ENCODE results near the gene FKBP10. TPM values are rescaled to one million over a fixed set of nuclear protein-coding genes. Genes with fewer than 3 reads are reported as not detected.

Gene FKBP10
- total RNA-seq, 1 experiment from 2014 or later, result 30.0 TPM

DNA sequence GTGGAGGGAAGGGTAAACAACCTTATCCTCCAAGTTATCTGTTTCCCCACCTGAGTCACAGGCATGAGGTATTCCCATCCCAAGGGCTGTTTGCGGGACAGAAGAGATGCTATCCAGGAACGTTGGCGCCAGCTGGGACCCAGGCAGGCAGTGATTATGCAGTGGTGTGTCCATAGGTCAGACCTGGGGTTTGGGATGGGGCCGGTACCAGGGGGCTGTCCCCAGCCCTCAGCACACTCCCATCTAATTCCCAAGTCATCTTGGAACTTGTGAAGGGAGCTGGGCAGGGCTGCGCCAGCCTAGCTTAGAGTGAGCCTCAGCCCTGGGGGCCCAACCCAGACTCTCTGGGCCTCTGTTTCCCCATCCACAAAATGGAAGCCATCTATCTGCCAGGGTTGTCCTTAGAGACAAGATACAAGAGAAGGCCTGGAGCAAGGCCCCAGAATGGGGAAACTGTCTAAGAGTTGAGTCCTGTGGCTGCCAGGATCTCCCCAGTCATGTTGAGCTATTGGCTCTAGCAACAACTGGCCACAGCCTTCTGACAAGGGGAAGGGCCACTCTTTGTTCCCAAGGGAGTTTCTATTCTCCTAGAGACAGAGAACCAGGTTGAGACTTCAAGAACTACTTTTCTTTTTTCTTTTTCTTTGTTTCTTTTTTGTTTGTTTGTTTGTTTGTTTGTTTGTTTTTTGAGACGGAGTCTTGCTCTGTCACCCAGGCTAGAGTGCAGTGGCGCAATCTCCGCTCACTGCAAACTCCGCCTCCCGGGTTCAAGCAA is 16.5 kb upstream of the FKBP10 start:
- intact Hi-C loops (cut with micrococcal nuclease; ENCODE audit: unreplicated experiment), result no loop called here
- H3K27ac ChIP-seq (ENCODE audit: low read depth, low read length, poor library complexity, severe bottlenecking), result no peak overlapping the region
- no peaks in the 10 kb centered on the region for H3K9me3 ChIP-seq (ENCODE audit: low read depth, low read length, poor library complexity, severe bottlenecking)
- ChIA-PET POLR2A (ENCODE audit: low non-redundant PET) (no interaction called here), CTCF (no interaction called here)
- DNase-seq (ENCODE audit: low spot score), result no peak
- no TSS peak for BruUV-seq (replicated peaks)
- no peak overlapping the region for H3K4me3 ChIP-seq (ENCODE audit: low read depth, low read length, poor library complexity, severe bottlenecking)
- H3K36me3 ChIP-seq (ENCODE audit: insufficient read depth, low read length, poor library complexity, severe bottlenecking), result no peaks in the 10 kb centered on the region
- no peaks in the 10 kb centered on the region for H3K27me3 ChIP-seq (replicated peaks; ENCODE audit: insufficient read depth, low read depth, low read length, poor library complexity)
- TF ChIP-seq, protein P1, sequence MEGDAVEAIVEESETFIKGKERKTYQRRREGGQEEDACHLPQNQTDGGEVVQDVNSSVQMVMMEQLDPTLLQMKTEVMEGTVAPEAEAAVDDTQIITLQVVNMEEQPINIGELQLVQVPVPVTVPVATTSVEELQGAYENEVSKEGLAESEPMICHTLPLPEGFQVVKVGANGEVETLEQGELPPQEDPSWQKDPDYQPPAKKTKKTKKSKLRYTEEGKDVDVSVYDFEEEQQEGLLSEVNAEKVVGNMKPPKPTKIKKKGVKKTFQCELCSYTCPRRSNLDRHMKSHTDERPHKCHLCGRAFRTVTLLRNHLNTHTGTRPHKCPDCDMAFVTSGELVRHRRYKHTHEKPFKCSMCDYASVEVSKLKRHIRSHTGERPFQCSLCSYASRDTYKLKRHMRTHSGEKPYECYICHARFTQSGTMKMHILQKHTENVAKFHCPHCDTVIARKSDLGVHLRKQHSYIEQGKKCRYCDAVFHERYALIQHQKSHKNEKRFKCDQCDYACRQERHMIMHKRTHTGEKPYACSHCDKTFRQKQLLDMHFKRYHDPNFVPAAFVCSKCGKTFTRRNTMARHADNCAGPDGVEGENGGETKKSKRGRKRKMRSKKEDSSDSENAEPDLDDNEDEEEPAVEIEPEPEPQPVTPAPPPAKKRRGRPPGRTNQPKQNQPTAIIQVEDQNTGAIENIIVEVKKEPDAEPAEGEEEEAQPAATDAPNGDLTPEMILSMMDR (conservative IDR thresholded peaks at IDR 0.05; ENCODE audit: low read depth, low read length), result no peak
- TF ChIP-seq EZH2 (IDR thresholded peaks at IDR 0.05; ENCODE audit: borderline replicate concordance, low read depth, low read length, poor library complexity, severe bottlenecking), result no peak
- H3K4me1 ChIP-seq (ENCODE audit: insufficient read depth, low read length, poor library complexity, severe bottlenecking), result no peaks in the 10 kb centered on the region

- Histone ChIP-seq H3K4me3 (ENCODE audit: low read depth, low read length, poor library complexity, severe bottlenecking) (no peak overlapping the region), H3K36me3 (ENCODE audit: insufficient read depth, low read length, poor library complexity, severe bottlenecking) (no peaks in the 10 kb centered on the region), H3K27me3 (replicated peaks; ENCODE audit: insufficient read depth, low read depth, low read length, poor library complexity) (no peaks in the 10 kb centered on the region), H3K27ac (ENCODE audit: low read depth, low read length, poor library complexity, severe bottlenecking) (no peak overlapping the region), H3K9me3 (ENCODE audit: low read depth, low read length, poor library complexity, severe bottlenecking) (no peaks in the 10 kb centered on the region), H3K4me1 (ENCODE audit: insufficient read depth, low read length, poor library complexity, severe bottlenecking) (no peaks in the 10 kb centered on the region)
- intact Hi-C loops (cut with micrococcal nuclease; ENCODE audit: unreplicated experiment), result no loop called here
- TF ChIP-seq, protein P1 (conservative IDR thresholded peaks at IDR 0.05; ENCODE audit: low read depth, low read length), result no peak
- no peak for TF ChIP-seq EZH2 (IDR thresholded peaks at IDR 0.05; ENCODE audit: borderline replicate concordance, low read depth, low read length, poor library complexity, severe bottlenecking)
- BruUV-seq (replicated peaks), result no TSS peak
- DNase-seq (ENCODE audit: low spot score), result no peak
- ChIA-PET POLR2A (ENCODE audit: low non-redundant PET) (no interaction called here), CTCF (no interaction called here)
These were observed 15.4 kb upstream of the FKBP10 start for GRCh38 chr17:41797377-41797776.

- H3K27ac ChIP-seq (ENCODE audit: low read depth, low read length, poor library complexity, severe bottlenecking), result no peak overlapping the region
- H3K4me1 ChIP-seq (ENCODE audit: insufficient read depth, low read length, poor library complexity, severe bottlenecking), result no peaks in the 10 kb centered on the region
- no peaks in the 10 kb centered on the region for H3K9me3 ChIP-seq (ENCODE audit: low read depth, low read length, poor library complexity, severe bottlenecking)
- TF ChIP-seq, protein P1 (conservative IDR thresholded peaks at IDR 0.05; ENCODE audit: low read depth, low read length), result no peak
- TF ChIP-seq EZH2 (IDR thresholded peaks at IDR 0.05; ENCODE audit: borderline replicate concordance, low read depth, low read length, poor library complexity, severe bottlenecking), result no peak
- ChIA-PET CTCF (no interaction called here), POLR2A (ENCODE audit: low non-redundant PET) (no interaction called here)
- no TSS peak for BruUV-seq (replicated peaks)
- H3K27me3 ChIP-seq (replicated peaks; ENCODE audit: insufficient read depth, low read depth, low read length, poor library complexity), result no peaks in the 10 kb centered on the region
- no peaks in the 10 kb centered on the region for H3K36me3 ChIP-seq (ENCODE audit: insufficient read depth, low read length, poor library complexity, severe bottlenecking)
- DNase-seq (ENCODE audit: low spot score), result no peak
- no peak overlapping the region for H3K4me3 ChIP-seq (ENCODE audit: low read depth, low read length, poor library complexity, severe bottlenecking)
- intact Hi-C loops (cut with micrococcal nuclease; ENCODE audit: unreplicated experiment), result no loop called here
These were observed 13.4 kb upstream of the FKBP10 start for GRCh38 chr17:41799366-41799765.

Data from A673 (cell line).